HepG2 (cell line): ENCODE measurements around the gene CDC42EP1. TPM values are rescaled to one million over a fixed set of nuclear protein-coding genes. Genes with fewer than 3 reads are reported as not detected.
A peak's percentile ranks its signal among the peaks of the same experiment; 100 is the strongest.

Source experiments
- AKAP8 ChIP-seq: sonication (generic); formaldehyde crosslinking; IDR thresholded peaks from 2 replicates; pipeline ENCODE4 v1.5.1; 2020; ENCODE audit warnings: mild to moderate bottlenecking, missing genetic modification reagents
- CCAR2 ChIP-seq: fragments of 200-400 bp; formaldehyde crosslinking; optimal IDR thresholded peaks from 2 replicates; pipeline ENCODE3; 2018; ENCODE audit warnings: low read depth, mild to moderate bottlenecking, low read length, moderate library complexity
- DNMT3B ChIP-seq: conservative IDR thresholded peaks from 2 replicates; pipeline ENCODE4 v1.6.1; 2016; ENCODE audit warnings: missing biosample characterization, control low read depth
- FOXP1 ChIP-seq, 2 experiments: fragments of 450-650 bp in 1 of 2; IDR thresholded peaks; 2 replicates each; pipeline ENCODE4 v1.6.1; 2017 to 2018; ENCODE audit warnings: antibody characterized with exemption in 1 of 2
- GTF3A ChIP-seq: sonication (generic); formaldehyde crosslinking; conservative IDR thresholded peaks from 2 replicates; pipeline ENCODE4 v1.4.0; 2020; ENCODE audit warnings: mild to moderate bottlenecking, missing genetic modification reagents
- HINFP ChIP-seq: sonication (generic); formaldehyde crosslinking; IDR thresholded peaks from 2 replicates; pipeline ENCODE4 v1.4.0; 2020; ENCODE audit warnings: low read depth, mild to moderate bottlenecking, missing genetic modification reagents
- HNF4G ChIP-seq, 2 experiments: sonication (generic) in 1 of 2; formaldehyde crosslinking in 1 of 2; IDR thresholded peaks; 2 replicates each; pipeline versions ENCODE4 v1.4.0 to v1.6.1; 2011 to 2020; ENCODE audit warnings: borderline replicate concordance in 2 of 2, low read depth in 2 of 2, mild to moderate bottlenecking in 2 of 2, low read length in 1 of 2, missing genetic modification reagents in 1 of 2, moderate library complexity in 1 of 2
- MEF2D ChIP-seq: sonication (generic); formaldehyde crosslinking; IDR thresholded peaks from 2 replicates; pipeline ENCODE4 v1.5.1; 2020; ENCODE audit warnings: mild to moderate bottlenecking, missing genetic modification reagents
- MIXL1 ChIP-seq: IDR thresholded peaks from 2 replicates; pipeline ENCODE4 v1.6.1; 2016
- MXI1 ChIP-seq: IDR thresholded peaks from 3 replicates; pipeline ENCODE4 v1.6.1; 2012; ENCODE audit warnings: low read depth, low read length, inconsistent platforms, borderline replicate concordance
- NFAT5 ChIP-seq: sonication (generic); formaldehyde crosslinking; IDR thresholded peaks from 2 replicates; pipeline ENCODE4 v1.4.0; 2020; ENCODE audit warnings: missing genetic modification reagents
- NFKB2 ChIP-seq: sonication (generic); formaldehyde crosslinking; IDR thresholded peaks from 2 replicates; pipeline ENCODE4 v1.4.0; 2020; ENCODE audit warnings: missing genetic modification reagents, borderline replicate concordance
- PHF5A ChIP-seq: IDR thresholded peaks from one replicate; pipeline ENCODE4 v1.6.1; 2018; ENCODE audit warnings: low read depth, missing genetic modification reagents; ENCODE audit not compliant: unreplicated experiment
- POLR2AphosphoS5 ChIP-seq: IDR thresholded peaks from 2 replicates; pipeline ENCODE4 v1.6.1; 2012; ENCODE audit warnings: low read depth, low read length
- RBFOX2 ChIP-seq: fragments of 200-400 bp; formaldehyde crosslinking; IDR thresholded peaks from 2 replicates; pipeline ENCODE4 v1.6.1; 2017; ENCODE audit warnings: low read depth, mild to moderate bottlenecking, low read length
- TFDP1 ChIP-seq: IDR thresholded peaks from 2 replicates; pipeline ENCODE4 v1.6.1; 2016; ENCODE audit warnings: missing compliant biosample characterization, missing genetic modification reagents, borderline replicate concordance
- ZFY ChIP-seq: sonication (generic); formaldehyde crosslinking; IDR thresholded peaks from 2 replicates; pipeline ENCODE4 v1.4.0; 2020; ENCODE audit warnings: missing genetic modification reagents
- ZMYM2 ChIP-seq: sonication (generic); formaldehyde crosslinking; IDR thresholded peaks from 2 replicates; pipeline ENCODE4 v1.8.0; 2022; ENCODE audit warnings: mild to moderate bottlenecking, missing genetic modification reagents
- ZNF124 ChIP-seq: sonication (generic); formaldehyde crosslinking; IDR thresholded peaks from 2 replicates; pipeline ENCODE4 v1.4.0; 2020; ENCODE audit warnings: missing genetic modification reagents
- ZNF577 ChIP-seq: sonication (generic); formaldehyde crosslinking; IDR thresholded peaks from 2 replicates; pipeline ENCODE4 v1.4.0; 2020; ENCODE audit warnings: mild to moderate bottlenecking, low read depth, missing genetic modification reagents, borderline replicate concordance
- ZNF605 ChIP-seq: sonication (generic); formaldehyde crosslinking; IDR thresholded peaks from 2 replicates; pipeline ENCODE4 v1.8.0; 2022; ENCODE audit warnings: mild to moderate bottlenecking, missing genetic modification reagents
- ZNF616 ChIP-seq: sonication (generic); formaldehyde crosslinking; IDR thresholded peaks from 2 replicates; pipeline ENCODE4 v1.5.0; 2020; ENCODE audit warnings: low read depth, mild to moderate bottlenecking, missing genetic modification reagents
- polyA plus RNA-seq, 8 experiments: library from polyadenylated mRNA; depleted of rRNA in 3 of 8; stranded (reverse) in 7 of 8; unstranded in 1 of 8; fragments of >200 nt; fragmentation: Illumina TruSeq in 4 of 8; extraction: Trizol in 4 of 8; gene quantifications; 2 replicates each; pipeline versions ENCODE4 v1.2.1 to v1.2.3, GENCODE V29; 2011 to 2016; ENCODE audit warnings: low read depth in 4 of 8, missing spikeins in 1 of 8, mixed read lengths in 1 of 8; ENCODE audit not compliant: insufficient read depth in 1 of 8
- total RNA-seq, 5 experiments: library from RNA; depleted of rRNA; stranded (reverse); fragments of >200 nt; fragmentation: Illumina TruSeq; extraction: Trizol; gene quantifications; 2 replicates each; pipeline ENCODE4 v1.2.3, GENCODE V29; 2016; ENCODE audit warnings: low read depth in 1 of 5

Gene CDC42EP1
- total and polyA plus RNA-seq, 2 of the 13 experiments (the other 11 are each of a cell fraction or from before 2014, with no cell fraction given), result 17.1 to 29.5 TPM

GRCh38 chr22:37566903-37567798, 6.9 kb downstream of the CDC42EP1 start (continued):
- TF ChIP-seq AKAP8 (CRISPR knock-in tag) (peak; percentile 90), NFAT5 (CRISPR knock-in tag) (no peak; the same call in 1 of the 2 replicates), ZFY (CRISPR knock-in tag) (no peak; the same call in 1 of the 2 replicates), RBFOX2 (no peak), POLR2AphosphoS5 (no peak; the same call in 1 of the 2 replicates), CCAR2 (no peak), DNMT3B (CRISPR knock-in tag) (no peak), FOXP1 (IDR thresholded peaks at IDR 0.05) (no peak), FOXP1 (CRISPR knock-in tag; IDR thresholded peaks at IDR 0.05) (no peak), ZMYM2 (no peak), HINFP (CRISPR knock-in tag) (no peak; the same call in 1 of the 2 replicates), PHF5A (peak; percentile 71), MEF2D (CRISPR knock-in tag) (peak; percentile 61; the same call in 1 of the 2 replicates), ZNF605 (0 out of 2 replicates have a peak, but pooled peaks have one; percentile 35), MXI1 (no peak; the same call in 1 of the 3 replicates), ZNF124 (CRISPR knock-in tag) (no peak), MIXL1 (CRISPR knock-in tag) (no peak), NFKB2 (CRISPR knock-in tag) (peak; percentile 80; the same call in 1 of the 2 replicates), HNF4G (IDR thresholded peaks at IDR 0.05; ENCODE audit: borderline replicate concordance, low read depth, low read length) (no peak), HNF4G (CRISPR knock-in tag; IDR thresholded peaks at IDR 0.05; ENCODE audit: borderline replicate concordance, low read depth) (no peak), ZNF577 (CRISPR knock-in tag) (no peak), ZNF616 (CRISPR knock-in tag) (no peak), GTF3A (CRISPR knock-in tag) (no peak), TFDP1 (CRISPR knock-in tag) (no peak)
